ENCODE results near the gene NCR1.
"Not testable (repeated sequence)": the region's sequence is repeated elsewhere in the genome, so short reads cannot be mapped to it uniquely, and the experiment has no call there.

The NCR1 gene

DNA sequence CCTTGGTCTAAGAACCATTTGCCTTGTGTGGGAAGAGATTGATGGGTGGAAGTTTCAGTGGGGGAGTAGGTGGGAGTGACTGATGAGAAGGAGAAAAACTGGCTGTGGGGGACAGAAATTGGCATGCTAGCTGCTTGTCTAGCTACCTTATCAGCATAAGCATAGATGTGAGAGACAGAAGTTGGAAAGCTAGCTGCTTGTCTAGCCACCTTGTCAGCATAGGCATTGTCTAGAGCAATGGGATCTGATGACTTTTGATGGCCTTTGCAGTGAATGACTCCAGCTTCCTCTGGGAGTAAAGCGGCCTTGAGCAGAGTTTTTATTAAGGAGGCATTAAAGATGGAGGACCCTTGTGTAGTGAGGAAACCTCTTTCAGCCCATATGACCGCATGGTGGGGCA lies 9.9 kb upstream of the NCR1 start:
- TF ChIP-seq, protein P1, sequence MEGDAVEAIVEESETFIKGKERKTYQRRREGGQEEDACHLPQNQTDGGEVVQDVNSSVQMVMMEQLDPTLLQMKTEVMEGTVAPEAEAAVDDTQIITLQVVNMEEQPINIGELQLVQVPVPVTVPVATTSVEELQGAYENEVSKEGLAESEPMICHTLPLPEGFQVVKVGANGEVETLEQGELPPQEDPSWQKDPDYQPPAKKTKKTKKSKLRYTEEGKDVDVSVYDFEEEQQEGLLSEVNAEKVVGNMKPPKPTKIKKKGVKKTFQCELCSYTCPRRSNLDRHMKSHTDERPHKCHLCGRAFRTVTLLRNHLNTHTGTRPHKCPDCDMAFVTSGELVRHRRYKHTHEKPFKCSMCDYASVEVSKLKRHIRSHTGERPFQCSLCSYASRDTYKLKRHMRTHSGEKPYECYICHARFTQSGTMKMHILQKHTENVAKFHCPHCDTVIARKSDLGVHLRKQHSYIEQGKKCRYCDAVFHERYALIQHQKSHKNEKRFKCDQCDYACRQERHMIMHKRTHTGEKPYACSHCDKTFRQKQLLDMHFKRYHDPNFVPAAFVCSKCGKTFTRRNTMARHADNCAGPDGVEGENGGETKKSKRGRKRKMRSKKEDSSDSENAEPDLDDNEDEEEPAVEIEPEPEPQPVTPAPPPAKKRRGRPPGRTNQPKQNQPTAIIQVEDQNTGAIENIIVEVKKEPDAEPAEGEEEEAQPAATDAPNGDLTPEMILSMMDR (IDR thresholded peaks at IDR 0.05; ENCODE audit: control insufficient read depth, extremely low read depth, insufficient read depth) = no peak
- H3K4me3 ChIP-seq (ENCODE audit: low read depth, low read length) = no peak overlapping the region
- DNase-seq (ENCODE audit: low read depth) = no peak

DNA sequence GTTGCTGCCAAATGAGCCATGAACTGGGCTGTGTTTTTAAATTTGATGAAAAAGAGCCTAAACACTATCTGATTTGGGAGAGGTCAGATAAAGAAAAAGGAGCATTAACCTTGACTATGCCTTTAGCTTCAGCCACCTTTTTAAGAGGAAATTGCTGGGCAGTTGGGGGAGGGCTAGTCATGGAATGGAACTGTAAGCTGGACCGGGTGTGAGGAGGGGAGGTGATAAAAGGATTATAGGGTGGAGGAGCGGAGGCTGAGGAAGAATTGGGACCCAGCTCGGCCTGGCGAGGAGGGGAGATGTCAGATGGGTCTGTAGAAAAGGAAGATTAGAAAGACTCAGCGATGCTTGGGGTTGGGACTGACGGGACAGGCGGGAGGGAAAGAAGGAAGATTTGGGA lies 7.3 kb upstream of the NCR1 start:
- H3K4me3 ChIP-seq (ENCODE audit: low read depth, low read length); DNase-seq (ENCODE audit: low read depth): not testable (repeated sequence)

DNA sequence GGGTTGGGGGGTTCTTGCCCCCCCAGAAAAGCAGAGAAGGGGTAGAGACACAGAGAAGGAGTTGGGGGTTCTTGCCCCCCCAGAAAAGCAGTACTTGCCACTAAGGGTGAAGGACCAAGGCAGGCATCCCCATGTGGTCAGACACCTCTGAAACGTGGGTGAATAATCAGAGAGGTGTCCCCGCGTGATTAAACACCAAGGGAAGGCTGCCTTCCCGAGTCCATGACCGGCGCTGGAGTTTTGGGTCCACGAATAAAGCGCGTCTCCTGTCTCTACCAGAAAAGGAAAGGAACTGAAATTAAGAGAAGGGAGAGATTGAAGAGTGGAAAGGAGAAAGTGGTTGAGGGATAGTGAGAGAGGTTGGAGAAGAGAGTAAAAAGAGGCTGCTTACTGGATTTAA lies 6.3 kb upstream of the NCR1 start:
- not testable (repeated sequence) for DNase-seq (ENCODE audit: low read depth); H3K4me3 ChIP-seq (ENCODE audit: low read depth, low read length)

DNA sequence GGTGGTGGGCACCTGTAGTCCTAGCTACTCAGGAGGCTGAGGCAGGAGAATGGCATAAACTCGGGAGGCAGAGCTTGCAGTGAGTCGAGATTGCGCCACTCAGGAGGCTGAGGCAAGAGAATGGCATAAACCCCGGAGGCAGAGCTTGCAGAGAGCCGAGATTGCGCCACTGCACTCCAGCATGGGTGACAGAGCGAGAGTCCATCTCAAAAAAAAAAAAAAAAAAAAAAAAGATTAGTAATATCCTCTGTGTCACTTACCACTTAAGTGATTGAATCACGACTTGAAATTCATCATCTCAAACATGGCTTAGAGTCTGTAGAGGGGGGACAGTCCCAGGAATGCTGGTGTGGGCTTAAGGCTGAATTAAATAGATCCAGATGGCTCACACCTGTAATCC lies 4.8 kb upstream of the NCR1 start:
- DNase-seq (ENCODE audit: low read depth); H3K4me3 ChIP-seq (ENCODE audit: low read depth, low read length): not testable (repeated sequence)

DNA sequence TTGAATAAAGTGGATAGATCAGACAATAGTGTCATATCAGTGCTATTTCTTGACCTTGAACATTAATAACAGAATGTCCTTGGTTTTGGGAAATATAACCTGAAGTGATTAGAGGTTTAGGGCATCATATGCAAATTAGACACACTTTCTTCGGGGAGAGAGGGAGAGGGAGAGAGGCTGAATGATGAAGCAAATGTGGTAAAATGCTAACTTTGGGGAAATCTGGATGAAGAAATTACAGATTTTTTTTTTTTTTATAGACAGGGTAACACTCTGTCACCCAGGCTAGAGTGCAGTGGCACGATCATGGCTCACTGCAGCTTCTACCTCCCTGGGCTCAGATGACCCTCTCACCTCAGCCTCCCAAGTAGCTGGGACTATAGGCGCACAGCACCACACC lies 3.9 kb upstream of the NCR1 start:
- no peak for DNase-seq (ENCODE audit: low read depth)
- H3K4me3 ChIP-seq (ENCODE audit: low read depth, low read length) = no peak overlapping the region
- TF ChIP-seq, protein P1 (IDR thresholded peaks at IDR 0.05; ENCODE audit: control insufficient read depth, extremely low read depth, insufficient read depth) = no peak

DNA sequence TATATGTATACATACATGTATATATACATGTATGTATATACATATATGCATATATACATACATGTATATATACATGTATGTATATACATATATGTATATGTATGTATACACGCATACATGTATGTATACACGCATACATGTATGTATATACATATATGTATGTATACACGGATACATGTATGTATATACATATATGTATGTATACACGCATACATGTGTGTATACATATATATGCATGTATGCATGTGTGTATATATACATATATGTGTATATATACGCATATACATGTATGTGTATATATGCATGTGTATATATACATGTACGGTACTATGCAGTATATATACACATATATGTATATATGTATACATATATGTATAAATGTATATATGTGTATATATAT lies 2.6 kb upstream of the NCR1 start:
- TF ChIP-seq, protein P1 (IDR thresholded peaks at IDR 0.05; ENCODE audit: control insufficient read depth, extremely low read depth, insufficient read depth) = no peak
- DNase-seq (ENCODE audit: low read depth) = no peak
- H3K4me3 ChIP-seq (ENCODE audit: low read depth, low read length) = no peak overlapping the region

DNA sequence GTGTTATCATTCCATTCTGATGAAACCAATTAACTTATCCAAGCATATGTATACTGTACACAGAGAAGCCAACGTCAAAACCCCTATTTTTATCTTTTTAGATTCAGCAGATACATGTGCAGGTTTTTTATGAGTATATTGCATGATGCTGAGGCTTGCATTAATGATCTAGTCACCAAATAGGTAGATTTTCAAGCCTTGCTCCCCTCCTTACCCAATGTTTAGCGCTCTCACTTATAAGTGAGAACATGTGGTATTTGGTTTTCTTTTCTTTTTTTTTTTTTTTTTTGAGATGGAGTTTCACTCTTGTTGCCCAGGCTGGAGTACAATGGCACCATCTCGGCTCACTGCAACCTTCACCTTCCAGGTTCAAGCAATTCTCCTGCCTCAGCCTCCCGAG lies 1.7 kb upstream of the NCR1 start:
- not testable (repeated sequence) for H3K4me3 ChIP-seq (ENCODE audit: low read depth, low read length); DNase-seq (ENCODE audit: low read depth)

DNA sequence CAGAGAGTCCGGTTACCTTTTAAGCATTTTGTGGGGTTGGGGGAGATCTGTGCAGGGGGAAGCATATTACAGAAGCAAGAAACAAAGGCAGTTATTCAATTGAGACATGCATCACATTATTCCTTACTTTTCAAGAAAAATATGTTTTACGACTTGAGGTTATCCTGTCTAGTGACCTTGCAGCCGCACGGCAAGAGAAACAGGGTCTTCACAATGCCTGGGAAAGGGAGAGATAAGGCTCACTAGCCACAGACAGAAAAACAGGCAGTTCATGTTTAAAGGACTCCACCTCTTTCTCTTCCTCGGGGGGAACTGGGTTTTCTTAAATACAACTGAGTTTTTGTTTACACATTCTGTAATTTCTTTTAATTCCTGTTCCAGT lies 536 bp upstream of the NCR1 start:
- no peak overlapping the region for H3K4me3 ChIP-seq (ENCODE audit: low read depth, low read length)
- TF ChIP-seq, protein P1 (IDR thresholded peaks at IDR 0.05; ENCODE audit: control insufficient read depth, extremely low read depth, insufficient read depth) = no peak
- DNase-seq (ENCODE audit: low read depth) = no peak

DNA sequence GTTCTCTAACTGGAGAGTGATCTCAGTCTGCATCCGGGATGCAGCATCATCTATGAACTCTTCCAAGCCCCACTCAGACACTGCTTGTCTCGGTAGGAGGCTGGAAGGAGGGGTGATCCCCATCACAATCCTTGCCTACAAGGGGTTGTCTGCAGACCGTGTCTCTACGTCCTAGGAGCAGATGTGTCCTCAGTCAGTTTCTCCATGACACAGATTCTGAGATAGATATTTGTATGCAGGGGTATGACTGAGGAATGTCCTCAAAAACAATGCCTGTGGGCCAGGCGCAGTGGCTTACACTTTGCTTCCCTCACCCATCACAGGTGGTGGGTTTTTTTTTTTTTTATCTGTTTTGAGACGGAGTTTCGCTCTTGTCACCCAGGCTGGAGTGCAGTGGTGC lies 871 bp downstream of the NCR1 start:
- TF ChIP-seq, protein P1 (IDR thresholded peaks at IDR 0.05; ENCODE audit: control insufficient read depth, extremely low read depth, insufficient read depth) = no peak
- no peak for DNase-seq (ENCODE audit: low read depth)
- no peak overlapping the region for H3K4me3 ChIP-seq (ENCODE audit: low read depth, low read length)

DNA sequence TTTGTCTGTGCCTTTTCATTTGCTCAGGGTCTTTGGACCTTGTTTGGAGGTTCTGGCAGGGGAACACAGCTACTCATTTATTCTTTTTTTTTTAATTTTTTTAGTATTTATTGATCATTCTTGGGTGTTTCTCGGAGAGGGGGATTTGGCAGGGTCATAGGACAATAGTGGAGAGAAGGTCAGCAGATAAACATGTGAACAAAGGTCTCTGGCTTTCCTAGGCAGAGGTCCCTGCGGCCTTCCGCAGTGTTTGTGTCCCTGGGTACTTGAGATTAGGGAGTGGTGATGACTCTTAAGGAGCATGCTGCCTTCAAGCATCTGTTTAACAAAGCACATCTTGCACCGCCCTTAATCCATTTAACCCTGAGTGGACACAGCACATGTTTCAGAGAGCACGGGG lies 2.0 kb downstream of the NCR1 start:
- not testable (repeated sequence) for H3K4me3 ChIP-seq (ENCODE audit: low read depth, low read length); DNase-seq (ENCODE audit: low read depth)
